Measurements from ENCODE around the gene ETV4. TPM values are rescaled to one million over a fixed set of nuclear protein-coding genes. Genes with fewer than 3 reads are reported as not detected.

Gene ETV4
- polyA plus RNA-seq, 1 of the 3 experiments (the other 2 are of a cell fraction) = 33.2 TPM

GRCh38 chr17:43549496-43549895 lies 3.4 kb upstream of the ETV4 start:
- no peak for DNase-seq
- no peaks in the 10 kb centered on the region for H3K9me2 ChIP-seq
- H3F3A ChIP-seq (replicated peaks; ENCODE audit: insufficient read depth) = peaks cover 8% of the 10 kb centered on the region
- H3K79me2 ChIP-seq (ENCODE audit: insufficient read depth) = peaks cover 7% of the 10 kb centered on the region
- H3K4me3 ChIP-seq (ENCODE audit: low read depth in 2 of 2, low read length in 1 of 2) = no peak overlapping the region
- no peaks in the 10 kb centered on the region for H3K36me3 ChIP-seq (replicated peaks in 1 of 2; ENCODE audit: control insufficient read depth in 1 of 2, insufficient read depth in 2 of 2, low read length in 1 of 2)
- H3K4me2 ChIP-seq = no peak overlapping the region
- no peaks in the 10 kb centered on the region for H3K27me3 ChIP-seq (ENCODE audit: insufficient read depth)
- TF ChIP-seq TEAD4 (IDR thresholded peaks at IDR 0.05; ENCODE audit: borderline replicate concordance, insufficient read depth) = no peak
- no peak for TF ChIP-seq USF2 (IDR thresholded peaks at IDR 0.05; ENCODE audit: borderline replicate concordance, low read depth, low read length)
- no peak for TF ChIP-seq CHD2 (IDR thresholded peaks at IDR 0.05; ENCODE audit: low read length, partially characterized antibody)
- no peak for TF ChIP-seq TAF1 (IDR thresholded peaks at IDR 0.05; ENCODE audit: borderline replicate concordance, low read depth, low read length)
- no peak for TF ChIP-seq SMC3 (IDR thresholded peaks at IDR 0.05; ENCODE audit: low read depth, low read length)
- no peak for TF ChIP-seq ZBTB33 (IDR thresholded peaks at IDR 0.05; ENCODE audit: borderline replicate concordance, low read depth)
- TF ChIP-seq REST (IDR thresholded peaks at IDR 0.05; ENCODE audit: low read depth, low read length) = no peak
- no peak for TF ChIP-seq GABPA (IDR thresholded peaks at IDR 0.05; ENCODE audit: low read depth)
- TF ChIP-seq RXRA (IDR thresholded peaks at IDR 0.05; ENCODE audit: borderline replicate concordance, low read depth) = no peak
- TF ChIP-seq IRF3 (IDR thresholded peaks at IDR 0.05; ENCODE audit: low read depth, low read length) = no peak
- TF ChIP-seq MAX (IDR thresholded peaks at IDR 0.05; ENCODE audit: low read depth) = no peak
- no peak for TF ChIP-seq EZH2phosphoT487 (IDR thresholded peaks at IDR 0.05; ENCODE audit: borderline replicate concordance, low read depth)
- no peak for TF ChIP-seq POLR2AphosphoS5 (IDR thresholded peaks at IDR 0.05; ENCODE audit: low read depth, low read length)
- no peaks in the 10 kb centered on the region for H4K20me1 ChIP-seq (ENCODE audit: insufficient read depth)
- H3K9me3 ChIP-seq = no peaks in the 10 kb centered on the region
- no peak overlapping the region for H3K9ac ChIP-seq
- peaks cover 0 to 10% of the 10 kb centered on the region in 2 experiments; a peak in 1 of 4 replicates for H3K4me1 ChIP-seq (ENCODE audit: control insufficient read depth in 1 of 2, insufficient read depth in 2 of 2, low read depth in 1 of 2, low read length in 1 of 2)
- H3K27ac ChIP-seq (ENCODE audit: low read depth in 2 of 2, low read length in 1 of 2) = no peak overlapping the region
- 100% methylated on average over 4 of the region's 5 CpGs for WGBS (ENCODE audit: low lambda C conversion rate)
- ChIA-PET CTCF (interaction anchor here (0.8 to 4.1 kb wide), 5 partner anchors 27 to 211 kb away, joined by 3 to 21 read pairs (median 4); no protein-coding TSS in a partner anchor), POLR2A (no interaction called here)
- H2AFZ ChIP-seq (ENCODE audit: low read depth) = no peak overlapping the region
